ENCODE results near the gene CRIP3.

GRCh38 chr6:43347444-43347843 is 38.8 kb upstream of the CRIP3 start:
- TF ChIP-seq CTCF (IDR thresholded peaks at IDR 0.05) (no peak), ZFX (IDR thresholded peaks at IDR 0.05; ENCODE audit: borderline replicate concordance) (no peak)
